ENCODE data around the gene ANO1. TPM values are rescaled to one million over a fixed set of nuclear protein-coding genes. Genes with fewer than 3 reads are reported as not detected.

ANO1 gene
- total RNA-seq, 1 donor from 2014 or later, result 0.41 TPM

- FAIRE-seq (no peak), DNase-seq (ENCODE audit: low spot score in 2 of 2) (no peak)
These were observed 78.3 kb downstream of the ANO1 start for GRCh38 chr11:70156291-70157037.

- no peak for FAIRE-seq
- no peak for DNase-seq (ENCODE audit: low spot score in 2 of 2)
These were observed 80.1 kb downstream of the ANO1 start for GRCh38 chr11:70158201-70158600.

GRCh38 chr11:70158757-70159389 is 80.8 kb downstream of the ANO1 start:
- DNase-seq (ENCODE audit: low spot score in 2 of 2) (no peak), FAIRE-seq (no peak)

- DNase-seq (ENCODE audit: low spot score in 2 of 2) (no peak), FAIRE-seq (no peak)
These were observed 81.8 kb downstream of the ANO1 start for GRCh38 chr11:70159627-70160570.

GRCh38 chr11:70161043-70161625 is 83.0 kb downstream of the ANO1 start:
- no peak for FAIRE-seq
- DNase-seq (ENCODE audit: low spot score in 2 of 2), result no peak

GRCh38 chr11:70164705-70165104 is 86.6 kb downstream of the ANO1 start:
- DNase-seq (ENCODE audit: low spot score in 2 of 2) (no peak), FAIRE-seq (no peak)

GRCh38 chr11:70167120-70167519 is 89.0 kb downstream of the ANO1 start:
- DNase-seq (ENCODE audit: low spot score in 2 of 2), result no peak
- FAIRE-seq, result no peak

- no peak for FAIRE-seq
These were observed 89.7 kb downstream of the ANO1 start for GRCh38 chr11:70167723-70168404.

GRCh38 chr11:70168405-70168754 is 90.3 kb downstream of the ANO1 start:
- DNase-seq (ENCODE audit: low spot score in 2 of 2), result no peak

More at GRCh38 chr11:70167723-70168404, 89.7 kb downstream of the ANO1 start:
- no peak for DNase-seq (ENCODE audit: low spot score in 2 of 2)

GRCh38 chr11:70169127-70169526 is 91.0 kb downstream of the ANO1 start:
- DNase-seq (ENCODE audit: low spot score in 2 of 2), result no peak
- FAIRE-seq, result no peak

More at GRCh38 chr11:70168405-70168754, 90.3 kb downstream of the ANO1 start:
- FAIRE-seq, result no peak

- FAIRE-seq, result no peak
- DNase-seq (ENCODE audit: low spot score in 2 of 2), result no peak
These were observed 91.5 kb downstream of the ANO1 start for GRCh38 chr11:70169632-70170031.

- no peak for FAIRE-seq
- DNase-seq (ENCODE audit: low spot score in 2 of 2), result no peak
These were observed 92.6 kb downstream of the ANO1 start for GRCh38 chr11:70170596-70171210.

GRCh38 chr11:70173018-70173417 is 94.9 kb downstream of the ANO1 start:
- no peak for FAIRE-seq
- DNase-seq (ENCODE audit: low spot score in 2 of 2), result no peak

- no peak for DNase-seq (ENCODE audit: low spot score in 2 of 2)
These were observed 96.6 kb downstream of the ANO1 start for GRCh38 chr11:70174547-70175235.

GRCh38 chr11:70175236-70175698 is 97.2 kb downstream of the ANO1 start:
- no peak for FAIRE-seq
- DNase-seq (ENCODE audit: low spot score in 2 of 2), result no peak

More at GRCh38 chr11:70174547-70175235, 96.6 kb downstream of the ANO1 start:
- FAIRE-seq, result no peak

- DNase-seq (ENCODE audit: low spot score in 2 of 2) (no peak), FAIRE-seq (no peak)
These were observed 99.0 kb downstream of the ANO1 start for GRCh38 chr11:70176940-70177689.

- no peak for DNase-seq (ENCODE audit: low spot score in 2 of 2)
- no peak for FAIRE-seq
These were observed 102.8 kb downstream of the ANO1 start for GRCh38 chr11:70180906-70181305.

- FAIRE-seq, result no peak
- no peak for DNase-seq (ENCODE audit: low spot score in 2 of 2)
These were observed 104.1 kb downstream of the ANO1 start for GRCh38 chr11:70182266-70182665.

Data from frontal cortex (tissue), 4 donors.